Activated CD4-positive, alpha-beta T cell treated with anti-CD3 and anti-CD28 coated beads, Interleukin-2, amount 50 U/mL, for 24 hours (primary cell): Measurements from ENCODE around the gene TMEM63C.

Source experiments
- DNase-seq, 2 donors: peaks; one replicate each; pipeline ENCODE4 v3.0.0-alpha.2; 2020; ENCODE audit warnings: low read depth in 1 of 2, low spot score in 1 of 2

TMEM63C gene

GRCh38 chr14:77221241-77221871, 39.8 kb downstream of the TMEM63C start:
- no peak for DNase-seq

DNA sequence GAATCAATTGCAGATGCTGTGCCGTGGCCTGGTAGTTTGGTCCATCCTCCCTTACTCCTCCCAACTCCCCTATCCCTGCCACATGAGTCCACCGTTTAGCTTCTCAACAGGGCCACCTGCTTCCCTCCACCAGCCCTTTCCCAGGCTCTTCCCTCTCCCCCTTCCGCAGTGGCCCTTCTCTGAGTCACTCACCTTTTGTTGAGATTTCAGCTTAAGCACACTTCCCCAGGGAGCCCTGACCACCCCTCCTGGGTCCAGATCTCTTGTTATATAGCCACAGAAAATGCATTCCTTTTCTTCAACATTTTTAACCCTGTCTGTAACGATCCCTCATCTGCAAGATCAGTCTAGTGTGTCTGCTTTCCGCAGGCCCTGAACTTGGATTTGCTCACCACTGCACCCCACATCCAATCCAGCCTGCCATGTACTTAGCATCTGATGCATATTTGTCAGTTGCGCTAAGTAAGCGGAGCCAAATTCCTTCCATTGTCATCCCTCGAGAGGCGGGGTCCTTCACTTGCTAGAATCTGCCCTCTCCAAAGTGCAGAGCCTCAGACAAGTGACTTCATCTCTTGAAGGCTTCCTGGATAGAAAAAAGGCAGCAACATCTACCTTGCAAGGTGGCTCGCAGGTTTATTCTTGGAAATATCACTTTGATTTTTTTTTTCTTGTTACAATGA, 41.1 kb downstream of the TMEM63C start:
- DNase-seq = no peak

- DNase-seq = no peak
These were observed 42.6 kb downstream of the TMEM63C start for GRCh38 chr14:77224212-77224611.

GRCh38 chr14:77225254-77225653, 43.7 kb downstream of the TMEM63C start:
- no peak for DNase-seq

- no peak for DNase-seq
These were observed 44.4 kb downstream of the TMEM63C start for GRCh38 chr14:77225892-77226557.

DNA sequence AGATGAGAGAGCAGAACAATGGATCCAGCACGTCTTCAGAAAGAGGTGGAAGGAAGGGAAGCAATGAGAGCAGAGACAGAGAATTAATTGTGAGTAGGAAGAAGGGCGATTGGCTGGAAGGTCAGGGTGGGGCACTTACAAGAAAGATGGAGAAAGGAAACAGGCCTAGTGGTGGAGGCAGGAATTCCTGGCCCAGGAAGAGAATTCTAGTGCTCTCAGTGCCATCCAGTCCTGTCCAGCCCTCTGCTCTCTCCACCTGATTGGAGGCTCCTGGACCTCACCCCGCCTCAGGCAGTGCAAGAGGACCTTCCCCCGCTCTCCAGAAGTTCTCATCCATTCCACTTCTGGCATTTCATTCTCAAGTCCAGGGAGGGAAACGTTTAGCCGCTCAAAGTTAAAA, 46.5 kb downstream of the TMEM63C start:
- no peak for DNase-seq

DNA sequence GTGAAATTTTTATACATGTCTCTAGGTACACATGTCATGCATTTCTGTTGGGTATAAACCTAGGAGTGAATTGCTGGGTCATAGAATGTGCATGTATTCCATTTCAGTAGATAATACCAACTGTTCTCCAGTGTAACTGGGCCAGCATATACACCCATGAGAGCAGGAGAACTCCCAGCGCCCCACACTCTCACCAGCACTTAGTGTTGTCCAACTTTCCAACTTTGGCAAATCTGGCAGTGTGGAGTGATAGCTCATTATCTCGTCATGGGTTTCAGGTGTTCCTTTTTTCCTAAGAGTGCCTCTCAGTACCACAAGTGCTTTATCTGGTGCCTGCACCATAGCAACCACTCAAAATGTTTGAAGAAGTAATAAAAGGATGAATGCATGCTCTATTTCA, 49.3 kb downstream of the TMEM63C start:
- no peak for DNase-seq

DNA sequence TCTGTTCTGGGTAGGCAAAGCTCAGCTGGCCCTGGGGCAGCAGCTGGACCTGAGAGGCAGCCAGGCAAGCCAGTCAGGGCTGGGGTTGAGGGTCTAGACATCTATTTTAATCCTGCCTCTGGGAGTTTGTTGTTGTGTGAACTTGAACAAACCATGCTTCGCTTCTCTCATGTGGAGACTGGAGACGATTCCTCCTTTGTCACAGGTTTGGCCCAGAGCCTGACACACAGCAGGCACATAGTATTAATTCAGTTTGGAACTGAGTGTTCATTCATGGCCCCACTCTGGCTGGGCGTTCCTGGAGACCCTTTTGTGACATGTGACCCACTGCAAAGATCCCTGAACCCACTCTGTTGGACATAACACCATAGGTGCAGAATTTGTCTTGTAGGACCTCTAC, 50.1 kb downstream of the TMEM63C start:
- no peak for DNase-seq

DNA sequence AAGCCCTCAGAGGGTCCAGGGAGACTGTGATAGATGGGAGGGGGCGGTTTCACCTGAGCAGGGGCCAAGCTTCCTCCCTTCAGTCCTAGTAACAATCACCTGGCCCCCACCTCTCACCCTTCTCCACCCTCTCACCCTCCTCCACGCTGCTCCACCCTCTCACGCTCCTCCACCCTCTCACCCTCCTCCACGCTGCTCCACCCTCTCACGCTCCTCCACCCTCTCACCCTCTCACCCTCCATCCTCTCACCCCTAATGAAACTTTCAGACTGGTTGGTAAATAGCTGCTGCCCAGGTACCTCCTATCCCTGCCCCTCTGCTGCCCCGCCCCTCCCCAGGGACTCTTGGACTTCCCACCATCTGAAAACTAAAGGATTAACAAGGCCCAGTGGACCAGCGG, 55.2 kb downstream of the TMEM63C start:
- DNase-seq = no peak

DNA sequence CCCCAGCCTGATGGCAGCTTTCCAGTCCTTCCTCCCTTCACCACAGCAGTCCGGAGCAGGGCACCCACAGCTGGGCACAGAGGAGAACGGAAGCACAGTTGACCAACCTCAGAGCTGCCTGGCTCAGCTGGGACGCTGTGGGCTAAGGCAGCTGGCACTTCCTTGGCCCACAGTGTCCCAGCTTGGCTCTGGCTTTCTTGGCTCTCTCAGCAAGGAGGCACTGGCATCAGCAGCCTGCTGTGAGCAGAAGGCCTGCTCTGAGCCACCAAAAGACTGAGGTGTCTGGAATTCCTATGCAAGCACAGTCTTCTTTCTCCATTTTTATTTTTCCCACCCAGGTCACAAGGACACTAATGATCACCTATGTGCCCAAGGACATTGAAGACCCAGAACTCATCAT, 56.8 kb downstream of the TMEM63C start:
- no peak for DNase-seq

GRCh38 chr14:77238996-77239395, 57.4 kb downstream of the TMEM63C start:
- no peak for DNase-seq

GRCh38 chr14:77239412-77239811, 57.8 kb downstream of the TMEM63C start:
- no peak for DNase-seq

DNA sequence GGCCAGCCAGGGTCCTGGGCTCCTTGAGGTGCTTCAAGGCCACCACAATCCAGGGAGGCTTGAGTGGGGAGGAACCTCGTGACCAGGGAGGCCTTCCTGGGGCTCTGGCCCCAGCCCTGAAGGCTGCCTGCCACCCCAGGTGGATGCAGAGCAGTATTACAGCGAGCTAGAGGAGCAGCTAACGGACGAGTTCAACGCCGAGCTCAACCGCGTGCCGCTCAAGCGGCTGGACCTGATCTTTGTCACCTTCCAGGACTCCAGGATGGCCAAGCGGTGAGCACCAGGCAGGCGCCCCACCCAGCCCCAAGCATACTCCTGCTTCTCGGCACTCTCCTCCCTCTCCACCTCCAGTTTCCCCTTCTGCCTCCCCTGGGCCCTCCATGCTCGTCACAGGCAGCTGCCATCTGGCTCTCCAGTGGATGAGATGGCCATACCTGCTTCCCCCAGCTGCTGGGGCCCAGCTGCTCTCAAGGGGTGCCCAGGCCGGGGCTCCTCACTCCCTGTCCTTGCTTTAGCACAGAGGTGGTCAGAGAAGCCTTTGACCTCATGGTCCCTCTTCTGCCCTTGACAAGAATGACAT, 58.8 kb downstream of the TMEM63C start:
- no peak for DNase-seq

- no peak for DNase-seq
These were observed 60.4 kb downstream of the TMEM63C start for GRCh38 chr14:77241955-77242354.

DNA sequence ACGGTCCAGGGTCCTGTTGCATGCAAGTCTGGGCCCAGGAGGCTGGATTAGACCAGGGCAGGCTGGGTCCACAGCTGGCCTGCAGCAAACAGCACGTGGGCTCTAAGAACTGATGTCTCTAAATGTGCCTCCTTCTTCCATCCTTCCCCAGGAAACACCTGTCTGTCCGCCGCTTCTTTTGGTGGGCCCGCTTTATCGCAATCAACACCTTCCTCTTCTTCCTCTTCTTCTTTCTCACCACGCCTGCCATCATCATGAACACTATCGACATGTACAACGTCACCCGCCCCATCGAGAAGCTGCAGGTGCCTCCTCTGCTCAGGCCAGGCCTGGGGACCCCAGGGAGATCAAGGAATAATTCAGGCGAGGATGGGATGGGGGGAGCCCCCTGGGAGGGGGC, 61.2 kb downstream of the TMEM63C start:
- no peak for DNase-seq

- no peak for DNase-seq
These were observed 62.3 kb downstream of the TMEM63C start for GRCh38 chr14:77243853-77244252.

- no peak for DNase-seq
These were observed 64.2 kb downstream of the TMEM63C start for GRCh38 chr14:77245820-77246219.

DNA sequence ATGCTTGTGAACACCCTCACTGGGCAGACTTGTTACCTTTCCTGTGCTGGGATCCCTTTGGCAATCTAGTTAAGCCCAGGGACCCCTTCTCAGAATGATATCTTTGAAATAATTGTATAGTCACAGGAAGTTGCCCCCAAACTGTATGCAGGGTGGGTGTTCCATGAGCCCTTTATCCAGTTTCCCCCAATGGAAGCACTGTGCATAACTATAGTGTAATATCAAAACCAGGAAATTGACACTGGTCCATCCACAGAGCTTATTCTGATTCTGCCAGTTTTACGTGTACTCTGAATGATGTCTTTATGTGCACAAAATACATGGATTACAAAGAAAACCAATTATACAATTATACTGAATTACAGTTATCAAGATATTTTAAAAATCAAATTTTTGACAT, 65.2 kb downstream of the TMEM63C start:
- DNase-seq = no peak

- no peak for DNase-seq
These were observed 67.1 kb downstream of the TMEM63C start for GRCh38 chr14:77248666-77249065.

DNA sequence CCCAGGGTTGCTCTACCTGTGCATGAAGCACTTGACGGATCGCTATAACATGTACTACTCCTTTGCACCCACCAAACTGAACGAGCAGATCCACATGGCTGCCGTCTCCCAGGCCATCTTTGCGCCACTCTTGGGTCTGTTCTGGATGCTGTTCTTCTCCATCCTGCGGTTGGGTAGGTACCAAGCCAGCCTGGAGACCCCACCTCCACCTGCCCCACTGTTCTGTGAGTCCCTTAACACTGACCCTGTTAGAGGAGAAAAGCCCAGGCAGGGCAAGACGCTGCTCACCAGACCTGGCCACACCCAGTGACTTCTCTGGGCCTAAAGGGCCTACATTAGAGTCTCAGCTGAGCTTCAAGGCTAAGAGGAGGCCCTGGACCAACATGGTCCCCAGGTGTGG, 67.7 kb downstream of the TMEM63C start:
- no peak for DNase-seq

- DNase-seq = no peak
These were observed 69.3 kb downstream of the TMEM63C start for GRCh38 chr14:77250927-77251326.

DNA sequence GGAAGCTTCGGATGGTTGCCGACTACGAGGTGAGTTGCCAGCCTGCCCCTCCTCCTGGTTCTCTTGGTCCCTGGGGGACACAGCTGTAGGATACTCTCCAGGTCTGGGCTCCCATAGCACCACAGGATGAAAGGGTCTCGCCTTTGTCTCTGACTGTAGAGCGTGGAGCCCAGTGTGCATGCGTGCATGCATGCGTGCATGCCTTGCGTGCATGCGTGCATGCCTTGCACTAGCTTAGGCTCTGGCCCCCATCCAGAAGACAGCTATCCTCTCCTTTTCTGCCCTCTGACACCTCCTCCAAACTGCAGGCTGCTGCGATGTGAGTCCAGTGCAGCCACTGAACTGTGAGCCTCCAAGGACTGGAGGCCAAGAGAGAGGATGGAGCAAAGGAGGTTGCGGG, 70.3 kb downstream of the TMEM63C start:
- DNase-seq = no peak
